ENCODE measurements around the gene KCNJ10. TPM values are rescaled to one million over a fixed set of nuclear protein-coding genes. Genes with fewer than 3 reads are reported as not detected.

KCNJ10 gene
- total RNA-seq, 1 experiment from 2014 or later: 0.08 TPM

- POLR2A ChIA-PET: no interaction called here
- H3K36me3 ChIP-seq (ENCODE audit: control insufficient read depth, insufficient read depth, low read length): no peaks in the 10 kb centered on the region
- in situ Hi-C loops (cut with HindIII; ENCODE audit: low pct_unique_long_range_greater_than_20kb, low sequenced_read_pairs) (no loop called here), intact Hi-C loops (cut with micrococcal nuclease; ENCODE audit: unreplicated experiment) (loop anchor here (10.0 kb wide), 1 partner anchor 86 kb away; the partner anchor contains the start of gene CASQ1)
- ATAC-seq (peak; percentile 54), DNase-seq (ENCODE audit: low read depth, low spot score) (no peak)
- no peak overlapping the region for H3K4me3 ChIP-seq (ENCODE audit: low read depth in 2 of 2, low read length in 2 of 2)
- no peaks in the 10 kb centered on the region for H3K27me3 ChIP-seq (ENCODE audit: control insufficient read depth, insufficient read depth, low read length)
- CTCF ChIA-PET: interaction anchor here (0.7 to 1.1 kb wide), 2 partner anchors 44 to 111 kb away, joined by 3 to 9 read pairs; no protein-coding TSS in a partner anchor
- H3K9me3 ChIP-seq (ENCODE audit: control insufficient read depth, insufficient read depth, low read depth, low read length): no peaks in the 10 kb centered on the region
- H3K4me1 ChIP-seq (ENCODE audit: control insufficient read depth, insufficient read depth, low read length): no peaks in the 10 kb centered on the region; the same call in 1 of the 2 replicates
- no TSS peak for BruUV-seq (replicated peaks)
- peak overlapping the region; percentile 51; the same call in 1 of the 2 replicates for H3K27ac ChIP-seq (ENCODE audit: low read length)
- TF ChIP-seq TCF7L2 (IDR thresholded peaks at IDR 0.05; ENCODE audit: low read depth, low read length) (peak; percentile 81), CTCF (IDR thresholded peaks at IDR 0.05) (no peak; the same call in 1 of the 2 replicates)
These were observed 39.1 kb upstream of the KCNJ10 start for GRCh38 chr1:160108888-160109662.

GRCh38 chr1:160107512-160107911 lies 37.6 kb upstream of the KCNJ10 start:
- Histone ChIP-seq H3K9me3 (ENCODE audit: control insufficient read depth, insufficient read depth, low read depth, low read length) (no peaks in the 10 kb centered on the region), H3K4me3 (ENCODE audit: low read depth in 2 of 2, low read length in 2 of 2) (no peak overlapping the region), H3K4me1 (ENCODE audit: control insufficient read depth, insufficient read depth, low read length) (no peaks in the 10 kb centered on the region; the same call in 1 of the 2 replicates), H3K27ac (ENCODE audit: low read length) (no peak overlapping the region), H3K27me3 (ENCODE audit: control insufficient read depth, insufficient read depth, low read length) (no peaks in the 10 kb centered on the region), H3K36me3 (ENCODE audit: control insufficient read depth, insufficient read depth, low read length) (no peaks in the 10 kb centered on the region)
- ATAC-seq (no peak), DNase-seq (ENCODE audit: low read depth, low spot score) (no peak)
- BruUV-seq (replicated peaks): no TSS peak
- ChIA-PET POLR2A (no interaction called here), CTCF (no interaction called here)
- intact Hi-C loops (cut with micrococcal nuclease; ENCODE audit: unreplicated experiment) (loop anchor here (10.0 kb wide), 1 partner anchor 87 kb away; the partner anchor contains the start of gene CASQ1), in situ Hi-C loops (cut with HindIII; ENCODE audit: low pct_unique_long_range_greater_than_20kb, low sequenced_read_pairs) (no loop called here)
- TF ChIP-seq REST (IDR thresholded peaks at IDR 0.05; ENCODE audit: insufficient read depth in 1 of 2, low read depth in 2 of 2, low read length in 1 of 2) (no peak), TCF7L2 (IDR thresholded peaks at IDR 0.05; ENCODE audit: low read depth, low read length) (no peak), CTCF (IDR thresholded peaks at IDR 0.05) (no peak), SIN3A (IDR thresholded peaks at IDR 0.05; ENCODE audit: borderline replicate concordance, insufficient read depth, low read depth, low read length) (no peak), POLR2AphosphoS5 (IDR thresholded peaks at IDR 0.05; ENCODE audit: low read depth, low read length) (no peak)
